Measurements from ENCODE around the gene BANP.

DNA sequence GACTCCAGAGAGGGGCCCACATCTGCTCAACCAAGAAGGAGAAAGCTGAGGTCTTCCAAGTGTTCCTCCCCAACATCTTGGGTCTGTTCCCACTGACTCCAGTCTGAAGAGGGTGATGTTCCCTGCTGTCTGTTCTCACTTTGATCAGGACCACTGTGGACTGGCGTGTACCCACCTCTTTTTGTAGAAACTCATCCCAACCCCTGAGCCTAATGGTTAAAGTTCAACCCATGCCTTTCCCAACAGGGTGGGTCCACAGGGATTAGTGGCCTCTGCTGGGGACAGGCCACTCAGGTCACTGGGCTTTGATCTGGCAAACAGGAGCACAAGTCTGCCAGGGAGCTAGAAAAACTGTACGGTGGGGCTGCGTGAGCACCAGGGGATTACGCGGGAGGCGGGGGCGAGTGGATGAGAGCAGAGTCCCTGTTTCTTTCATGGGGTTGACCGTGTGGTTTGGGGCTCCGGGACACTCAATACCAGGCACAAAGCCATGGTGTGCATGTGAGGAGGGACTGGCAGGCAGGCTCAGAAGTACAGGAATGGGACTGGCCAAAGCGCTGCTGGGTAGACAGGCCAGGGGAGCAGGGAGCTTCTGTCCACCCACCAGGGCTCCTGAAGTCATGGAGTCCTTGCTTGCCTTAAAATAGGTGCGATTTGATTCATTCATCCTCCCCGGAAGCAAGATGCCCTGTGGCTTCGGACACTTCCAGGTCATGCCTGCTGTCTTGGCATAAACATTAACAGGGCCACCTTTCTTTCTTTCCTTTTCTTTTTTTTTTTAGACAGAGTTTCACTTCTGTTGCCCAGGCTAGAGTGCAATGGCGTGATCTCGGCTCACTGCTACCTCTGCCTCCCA lies 14.6 kb upstream of the BANP start, which contains the start of gene CA5A:
- TF ChIP-seq POLR2AphosphoS5 (IDR thresholded peaks at IDR 0.05; ENCODE audit: low read depth, low read length) (no peak), POLR2A (IDR thresholded peaks at IDR 0.05; ENCODE audit: low read depth, low read length) (no peak), POU2F2 (IDR thresholded peaks at IDR 0.05; ENCODE audit: low read depth, low read length) (no peak)
